Neural cell (in vitro differentiated cells): Measurements from ENCODE around the gene CACNA1A.

Experiments
- EP300 ChIP-seq: fragments of 450-650 bp; conservative IDR thresholded peaks from 2 replicates; pipeline ENCODE4 v1.6.1; 2014; ENCODE audit warnings: antibody characterized with exemption, mild to moderate bottlenecking, moderate library complexity; ENCODE audit not compliant: poor library complexity, severe bottlenecking
- EZH2 ChIP-seq: fragments of 200-600, 300-800 bp; shearing (Covaris generic), sonication (generic); IDR thresholded peaks from 2 replicates; pipeline ENCODE4 v1.6.1; 2014; ENCODE audit warnings: antibody characterized with exemption, low read length, borderline replicate concordance, mild to moderate bottlenecking; ENCODE audit not compliant: insufficient read depth, poor library complexity, severe bottlenecking
- MXI1 ChIP-seq: fragments of 450-650 bp; conservative IDR thresholded peaks from 2 replicates; pipeline ENCODE4 v1.6.1; 2014; ENCODE audit warnings: antibody characterized with exemption, mild to moderate bottlenecking; ENCODE audit not compliant: poor library complexity, severe bottlenecking
- POLR2AphosphoS5 ChIP-seq: IDR thresholded peaks from 2 replicates; pipeline ENCODE4 v1.6.1; 2012
- RAD21 ChIP-seq: fragments of 450-650 bp; conservative IDR thresholded peaks from 2 replicates; pipeline ENCODE4 v1.6.1; 2014; ENCODE audit warnings: antibody characterized with exemption, mild to moderate bottlenecking, moderate library complexity
- SMC3 ChIP-seq: fragments of 450-650 bp; conservative IDR thresholded peaks from 2 replicates; pipeline ENCODE4 v1.6.1; 2014; ENCODE audit warnings: antibody characterized with exemption, mild to moderate bottlenecking, moderate library complexity; ENCODE audit not compliant: poor library complexity
- TAF1 ChIP-seq: IDR thresholded peaks from 2 replicates; pipeline ENCODE4 v1.6.1; 2012; ENCODE audit warnings: low read depth
- TF ChIP-seq, protein P1 (sequence below): fragments of 450-650 bp; IDR thresholded peaks from 2 replicates; pipeline ENCODE4 v1.5.1; 2014; ENCODE audit warnings: antibody characterized with exemption, mild to moderate bottlenecking, moderate library complexity; ENCODE audit not compliant: poor library complexity, severe bottlenecking
- TF ChIP-seq, protein P2 (sequence below): IDR thresholded peaks from 2 replicates; pipeline ENCODE4 v1.6.1; 2012; ENCODE audit warnings: borderline replicate concordance

DNA sequence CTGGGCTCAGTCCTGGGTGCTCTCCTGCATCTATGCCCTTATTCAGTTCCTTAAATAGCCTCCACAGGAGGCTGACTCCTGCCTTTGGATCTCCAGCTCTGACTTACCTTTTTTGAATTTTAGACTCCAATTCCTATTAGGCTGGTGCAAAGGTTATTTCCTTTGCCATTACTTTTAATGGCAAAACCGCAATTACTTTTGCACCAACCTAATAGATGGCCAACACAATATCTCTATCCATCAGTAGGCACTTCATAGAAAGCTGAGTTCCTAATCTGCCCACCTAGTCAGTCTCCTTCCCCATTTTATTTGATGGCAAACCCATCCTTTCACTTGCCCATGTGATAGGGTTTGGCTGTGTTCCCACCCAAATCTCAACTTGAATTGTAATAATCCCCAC, 95.3 kb downstream of the CACNA1A start:
- TF ChIP-seq, protein P1, sequence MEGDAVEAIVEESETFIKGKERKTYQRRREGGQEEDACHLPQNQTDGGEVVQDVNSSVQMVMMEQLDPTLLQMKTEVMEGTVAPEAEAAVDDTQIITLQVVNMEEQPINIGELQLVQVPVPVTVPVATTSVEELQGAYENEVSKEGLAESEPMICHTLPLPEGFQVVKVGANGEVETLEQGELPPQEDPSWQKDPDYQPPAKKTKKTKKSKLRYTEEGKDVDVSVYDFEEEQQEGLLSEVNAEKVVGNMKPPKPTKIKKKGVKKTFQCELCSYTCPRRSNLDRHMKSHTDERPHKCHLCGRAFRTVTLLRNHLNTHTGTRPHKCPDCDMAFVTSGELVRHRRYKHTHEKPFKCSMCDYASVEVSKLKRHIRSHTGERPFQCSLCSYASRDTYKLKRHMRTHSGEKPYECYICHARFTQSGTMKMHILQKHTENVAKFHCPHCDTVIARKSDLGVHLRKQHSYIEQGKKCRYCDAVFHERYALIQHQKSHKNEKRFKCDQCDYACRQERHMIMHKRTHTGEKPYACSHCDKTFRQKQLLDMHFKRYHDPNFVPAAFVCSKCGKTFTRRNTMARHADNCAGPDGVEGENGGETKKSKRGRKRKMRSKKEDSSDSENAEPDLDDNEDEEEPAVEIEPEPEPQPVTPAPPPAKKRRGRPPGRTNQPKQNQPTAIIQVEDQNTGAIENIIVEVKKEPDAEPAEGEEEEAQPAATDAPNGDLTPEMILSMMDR, result no peak
- TF ChIP-seq EZH2, result no peak
- TF ChIP-seq POLR2AphosphoS5, result no peak
- TF ChIP-seq EP300, result no peak
- TF ChIP-seq SMC3, result no peak
- no peak for TF ChIP-seq TAF1
- TF ChIP-seq MXI1, result no peak
- TF ChIP-seq RAD21, result no peak
- TF ChIP-seq, protein P2, sequence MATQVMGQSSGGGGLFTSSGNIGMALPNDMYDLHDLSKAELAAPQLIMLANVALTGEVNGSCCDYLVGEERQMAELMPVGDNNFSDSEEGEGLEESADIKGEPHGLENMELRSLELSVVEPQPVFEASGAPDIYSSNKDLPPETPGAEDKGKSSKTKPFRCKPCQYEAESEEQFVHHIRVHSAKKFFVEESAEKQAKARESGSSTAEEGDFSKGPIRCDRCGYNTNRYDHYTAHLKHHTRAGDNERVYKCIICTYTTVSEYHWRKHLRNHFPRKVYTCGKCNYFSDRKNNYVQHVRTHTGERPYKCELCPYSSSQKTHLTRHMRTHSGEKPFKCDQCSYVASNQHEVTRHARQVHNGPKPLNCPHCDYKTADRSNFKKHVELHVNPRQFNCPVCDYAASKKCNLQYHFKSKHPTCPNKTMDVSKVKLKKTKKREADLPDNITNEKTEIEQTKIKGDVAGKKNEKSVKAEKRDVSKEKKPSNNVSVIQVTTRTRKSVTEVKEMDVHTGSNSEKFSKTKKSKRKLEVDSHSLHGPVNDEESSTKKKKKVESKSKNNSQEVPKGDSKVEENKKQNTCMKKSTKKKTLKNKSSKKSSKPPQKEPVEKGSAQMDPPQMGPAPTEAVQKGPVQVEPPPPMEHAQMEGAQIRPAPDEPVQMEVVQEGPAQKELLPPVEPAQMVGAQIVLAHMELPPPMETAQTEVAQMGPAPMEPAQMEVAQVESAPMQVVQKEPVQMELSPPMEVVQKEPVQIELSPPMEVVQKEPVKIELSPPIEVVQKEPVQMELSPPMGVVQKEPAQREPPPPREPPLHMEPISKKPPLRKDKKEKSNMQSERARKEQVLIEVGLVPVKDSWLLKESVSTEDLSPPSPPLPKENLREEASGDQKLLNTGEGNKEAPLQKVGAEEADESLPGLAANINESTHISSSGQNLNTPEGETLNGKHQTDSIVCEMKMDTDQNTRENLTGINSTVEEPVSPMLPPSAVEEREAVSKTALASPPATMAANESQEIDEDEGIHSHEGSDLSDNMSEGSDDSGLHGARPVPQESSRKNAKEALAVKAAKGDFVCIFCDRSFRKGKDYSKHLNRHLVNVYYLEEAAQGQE, result no peak
